Muscle layer of duodenum (tissue), 2 donors: Measurements from ENCODE around the gene KIAA0040.

ENCODE experiments used
- H3K27ac ChIP-seq: one replicate; pipeline ENCODE4 v1.7.0; 2013; ENCODE audit warnings: mild to moderate bottlenecking, low read length
- H3K27me3 ChIP-seq: one replicate; pipeline ENCODE4 v1.7.0; 2013; ENCODE audit warnings: low read depth, mild to moderate bottlenecking, control low read depth, low read length
- H3K36me3 ChIP-seq, 2 donors: one replicate each; pipeline ENCODE4 v1.7.0; 2013; ENCODE audit warnings: low read length in 2 of 2, control low read depth in 1 of 2, mild to moderate bottlenecking in 1 of 2; ENCODE audit not compliant: insufficient read depth in 2 of 2, control insufficient read depth in 1 of 2
- H3K4me1 ChIP-seq, 2 donors: one replicate each; pipeline ENCODE4 v1.7.0; 2013; ENCODE audit warnings: low read length in 2 of 2, mild to moderate bottlenecking in 2 of 2, control low read depth in 1 of 2, moderate library complexity in 1 of 2; ENCODE audit not compliant: insufficient read depth in 2 of 2, control insufficient read depth in 1 of 2
- H3K4me3 ChIP-seq, 2 donors: one replicate each; pipeline ENCODE4 v1.7.0; 2013; ENCODE audit warnings: low read length in 2 of 2, low read depth in 1 of 2, mild to moderate bottlenecking in 1 of 2
- H3K9me3 ChIP-seq, 2 donors: one replicate each; pipeline ENCODE4 v1.7.0; 2013; ENCODE audit warnings: low read length in 2 of 2, control low read depth in 1 of 2, mild to moderate bottlenecking in 1 of 2; ENCODE audit not compliant: control insufficient read depth in 1 of 2
- donor health status: healthy.

The KIAA0040 gene

DNA sequence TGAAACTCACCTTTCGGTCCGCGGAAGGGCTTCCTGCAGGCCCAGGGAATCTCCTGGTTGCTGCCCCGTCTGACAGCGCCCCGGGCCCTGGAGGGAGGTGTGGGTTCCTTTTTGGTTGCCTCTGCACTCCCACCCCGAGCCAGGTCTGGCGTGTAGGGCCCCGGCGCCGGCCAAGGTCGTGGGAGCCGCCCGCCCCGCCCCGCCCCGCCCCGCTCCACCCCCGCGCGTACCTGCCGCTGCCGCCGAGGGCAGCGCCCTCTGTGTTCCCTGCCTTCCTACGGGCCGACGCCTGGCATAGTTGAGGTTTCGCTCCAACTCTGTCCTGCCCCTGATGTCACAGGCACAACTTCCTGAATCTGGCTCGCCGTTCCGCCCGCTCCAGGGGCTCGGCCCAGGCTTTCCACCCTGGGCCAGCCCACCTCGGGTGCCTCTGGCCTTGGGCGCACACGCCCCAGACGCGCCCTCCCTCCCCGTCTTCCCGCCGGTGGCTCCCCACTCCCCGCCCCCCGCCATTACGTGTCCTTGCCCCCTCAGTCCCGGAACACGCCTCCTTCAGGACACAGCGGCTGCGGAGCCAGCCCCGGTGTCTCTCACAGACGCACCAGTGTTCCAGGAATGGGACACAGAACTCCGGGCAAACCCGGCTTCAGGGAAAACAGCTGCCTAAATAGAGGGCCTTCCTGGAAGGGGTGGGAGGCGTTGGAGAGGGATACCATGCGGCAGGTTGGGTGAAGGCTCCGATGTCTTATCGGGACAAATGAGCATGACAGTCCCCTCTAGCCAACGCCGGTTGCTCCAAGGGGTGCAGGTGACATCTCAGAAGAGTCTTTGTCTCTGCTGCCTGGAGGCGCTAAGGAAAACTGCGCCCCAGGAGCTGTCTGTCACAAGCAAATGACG lies at the start of gene KIAA0040:
KIAA0040 (minus strand) TSS at position 147 of the 897 bp plus-strand sequence. CDS start 31,763 bp downstream, outside the sequence.
- Histone ChIP-seq H3K4me3 (peak within 1 kb of the TSS; percentile 81 to 87), H3K36me3 (no peaks in the 10 kb centered on the region), H3K27me3 (no peaks in the 10 kb centered on the region), H3K4me1 (peaks cover 19 to 20% of the 10 kb centered on the region in 2 donors), H3K27ac (peak within 1 kb of the TSS; percentile 88), H3K9me3 (no peaks in the 10 kb centered on the region)

- H3K36me3 ChIP-seq, result no peaks in the 10 kb centered on the region
- H3K4me1 ChIP-seq, result no peaks in the 10 kb centered on the region
- H3K4me3 ChIP-seq, result no peak overlapping the region
- H3K27ac ChIP-seq, result no peak overlapping the region
- H3K27me3 ChIP-seq, result no peaks in the 10 kb centered on the region
- peaks cover 0 to 4% of the 10 kb centered on the region in 2 donors for H3K9me3 ChIP-seq
Measured at GRCh38 chr1:175237389-175237788, 44.8 kb upstream of the KIAA0040 start.

- H3K27me3 ChIP-seq, result no peaks in the 10 kb centered on the region
- no peaks in the 10 kb centered on the region for H3K4me1 ChIP-seq
- H3K36me3 ChIP-seq, result no peaks in the 10 kb centered on the region
- H3K4me3 ChIP-seq, result no peak overlapping the region
- H3K27ac ChIP-seq, result no peak overlapping the region
- peaks cover 0 to 4% of the 10 kb centered on the region in 2 donors for H3K9me3 ChIP-seq
Measured at GRCh38 chr1:175234639-175235038, 42.1 kb upstream of the KIAA0040 start.

DNA sequence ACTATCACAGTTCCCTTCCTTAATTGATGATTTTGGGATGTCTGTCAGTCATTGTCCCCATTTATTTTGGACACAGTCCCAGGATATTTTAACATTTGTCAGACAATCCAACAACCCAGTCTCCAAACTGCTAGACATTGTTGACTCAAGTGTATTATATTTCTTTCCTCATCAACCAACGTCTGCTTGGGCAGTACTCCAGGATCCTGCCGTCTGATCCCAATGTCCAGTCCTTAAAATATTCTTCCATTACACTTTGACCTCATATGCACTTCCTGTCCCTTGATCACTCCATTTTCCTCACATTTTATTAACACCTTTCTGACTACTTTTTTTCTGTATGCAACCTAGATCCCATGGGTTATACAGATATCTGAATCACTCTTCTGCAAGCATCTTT lies 39.8 kb upstream of the KIAA0040 start:
- Histone ChIP-seq H3K4me1 (no peaks in the 10 kb centered on the region), H3K9me3 (no peaks in the 10 kb centered on the region), H3K27ac (no peak overlapping the region), H3K27me3 (no peaks in the 10 kb centered on the region), H3K4me3 (no peak overlapping the region), H3K36me3 (no peaks in the 10 kb centered on the region)

DNA sequence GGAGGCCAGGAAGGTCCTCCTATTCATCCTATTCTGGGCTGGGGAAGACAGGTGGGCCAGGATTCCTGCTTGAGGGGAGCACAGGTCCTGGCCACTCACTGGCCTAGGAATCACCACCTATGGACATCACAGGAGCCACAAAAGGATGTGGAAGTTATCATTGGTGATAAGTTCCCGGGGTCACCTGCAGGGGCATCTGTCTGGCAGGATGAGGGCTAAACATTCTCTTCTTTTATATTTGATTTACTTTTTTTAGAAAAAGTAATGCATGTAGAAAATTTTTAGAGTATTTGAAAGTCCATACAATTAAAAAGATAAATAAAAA lies 33.2 kb upstream of the KIAA0040 start:
- H3K4me3 ChIP-seq, result no peak overlapping the region
- H3K4me1 ChIP-seq, result no peaks in the 10 kb centered on the region
- H3K9me3 ChIP-seq, result no peaks in the 10 kb centered on the region
- no peaks in the 10 kb centered on the region for H3K27me3 ChIP-seq
- H3K27ac ChIP-seq, result no peak overlapping the region
- no peaks in the 10 kb centered on the region for H3K36me3 ChIP-seq

DNA sequence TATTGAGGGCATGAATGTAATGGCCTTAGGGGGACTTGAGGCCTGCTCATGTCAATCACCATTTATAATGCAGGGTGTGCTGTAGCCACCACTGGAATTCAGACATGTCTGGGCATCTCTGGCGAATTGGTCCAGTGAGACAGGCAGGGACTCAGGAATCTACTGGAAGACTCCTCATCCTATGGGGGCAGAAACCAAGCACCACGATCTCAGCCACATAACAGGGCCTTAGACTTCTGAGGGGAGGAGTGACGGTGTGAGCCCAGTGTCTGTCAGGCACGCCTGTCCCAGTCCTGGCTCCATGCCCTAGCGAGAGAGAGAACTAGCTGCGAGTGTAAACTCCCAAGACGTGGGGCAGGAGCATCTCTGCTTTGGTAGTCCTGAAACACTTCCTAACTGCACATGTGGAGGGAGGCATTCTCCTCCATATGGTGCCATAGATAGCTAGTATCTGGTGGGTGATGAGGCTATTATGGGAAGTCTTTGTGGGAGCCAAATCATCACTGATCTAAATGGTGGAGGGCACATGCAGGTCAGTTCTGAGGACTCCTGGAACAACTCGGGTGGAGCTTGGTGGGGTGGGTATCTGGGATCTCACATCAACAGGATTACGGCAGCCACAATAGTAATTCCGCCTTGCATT lies 29.8 kb upstream of the KIAA0040 start:
- Histone ChIP-seq H3K9me3 (no peaks in the 10 kb centered on the region), H3K4me1 (no peaks in the 10 kb centered on the region), H3K27ac (no peak overlapping the region), H3K4me3 (no peak overlapping the region), H3K36me3 (no peaks in the 10 kb centered on the region), H3K27me3 (no peaks in the 10 kb centered on the region)

DNA sequence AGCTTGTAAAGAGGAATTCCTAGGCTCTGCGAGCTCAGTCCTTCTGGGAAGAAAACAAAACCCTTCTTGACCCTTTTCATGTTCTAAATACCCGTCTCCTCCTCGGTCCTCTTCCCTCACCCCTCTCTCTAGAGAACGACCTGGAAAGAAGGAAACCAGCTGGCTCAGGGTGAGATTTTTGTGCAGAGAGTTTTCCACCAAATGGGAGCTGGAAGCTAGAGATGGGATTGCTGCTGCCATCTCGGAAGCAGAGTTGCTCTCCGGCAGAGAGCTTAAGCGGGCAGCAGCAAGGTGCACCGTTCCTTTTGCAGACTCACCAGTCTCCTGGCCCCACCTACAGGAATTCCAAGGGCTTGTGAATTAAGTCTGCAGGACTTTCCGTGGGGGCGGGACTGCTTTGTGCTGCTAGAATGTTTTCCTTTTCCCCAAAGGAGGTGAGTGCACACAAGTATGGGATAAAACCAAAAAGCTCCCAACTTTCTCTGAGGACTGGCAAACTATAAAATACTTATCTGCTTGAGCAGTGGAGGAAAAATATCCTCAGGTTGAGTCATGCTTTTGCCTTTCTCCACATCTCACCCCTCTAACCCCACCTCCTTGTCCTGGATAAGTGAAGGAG lies 29.1 kb upstream of the KIAA0040 start:
- no peaks in the 10 kb centered on the region for H3K27me3 ChIP-seq
- no peak overlapping the region for H3K4me3 ChIP-seq
- no peaks in the 10 kb centered on the region for H3K9me3 ChIP-seq
- no peak overlapping the region for H3K27ac ChIP-seq
- no peaks in the 10 kb centered on the region for H3K36me3 ChIP-seq
- H3K4me1 ChIP-seq, result no peaks in the 10 kb centered on the region

- H3K36me3 ChIP-seq, result no peaks in the 10 kb centered on the region
Measured at GRCh38 chr1:175220853-175221556, 28.4 kb upstream of the KIAA0040 start.

DNA sequence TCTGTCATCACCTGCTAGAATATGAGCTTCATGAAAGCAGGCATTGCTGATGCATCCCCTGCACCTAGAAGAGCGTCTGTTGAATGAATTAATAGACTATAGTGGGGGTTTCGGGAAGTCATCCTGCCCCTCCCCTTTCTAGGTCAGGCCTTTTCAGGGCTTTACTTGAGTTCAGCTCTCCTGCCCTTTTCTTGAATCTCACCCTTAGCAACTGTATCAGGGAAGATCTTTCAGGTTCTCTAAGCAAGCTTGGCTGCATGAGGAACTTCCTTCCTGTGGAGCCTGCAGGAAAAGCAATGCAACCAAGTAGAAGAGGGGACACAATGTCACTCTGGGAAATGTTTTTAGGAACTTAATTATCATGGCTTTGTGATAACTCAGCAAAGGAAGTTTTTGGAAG lies 27.2 kb upstream of the KIAA0040 start:
- H3K27ac ChIP-seq, result no peak overlapping the region
- H3K4me1 ChIP-seq, result no peaks in the 10 kb centered on the region
- no peak overlapping the region for H3K4me3 ChIP-seq
- H3K9me3 ChIP-seq, result no peaks in the 10 kb centered on the region
- H3K36me3 ChIP-seq, result no peaks in the 10 kb centered on the region
- H3K27me3 ChIP-seq, result no peaks in the 10 kb centered on the region

More at GRCh38 chr1:175220853-175221556, 28.4 kb upstream of the KIAA0040 start:
- Histone ChIP-seq H3K27ac (no peak overlapping the region), H3K9me3 (no peaks in the 10 kb centered on the region), H3K4me1 (no peaks in the 10 kb centered on the region), H3K27me3 (no peaks in the 10 kb centered on the region), H3K4me3 (no peak overlapping the region)

DNA sequence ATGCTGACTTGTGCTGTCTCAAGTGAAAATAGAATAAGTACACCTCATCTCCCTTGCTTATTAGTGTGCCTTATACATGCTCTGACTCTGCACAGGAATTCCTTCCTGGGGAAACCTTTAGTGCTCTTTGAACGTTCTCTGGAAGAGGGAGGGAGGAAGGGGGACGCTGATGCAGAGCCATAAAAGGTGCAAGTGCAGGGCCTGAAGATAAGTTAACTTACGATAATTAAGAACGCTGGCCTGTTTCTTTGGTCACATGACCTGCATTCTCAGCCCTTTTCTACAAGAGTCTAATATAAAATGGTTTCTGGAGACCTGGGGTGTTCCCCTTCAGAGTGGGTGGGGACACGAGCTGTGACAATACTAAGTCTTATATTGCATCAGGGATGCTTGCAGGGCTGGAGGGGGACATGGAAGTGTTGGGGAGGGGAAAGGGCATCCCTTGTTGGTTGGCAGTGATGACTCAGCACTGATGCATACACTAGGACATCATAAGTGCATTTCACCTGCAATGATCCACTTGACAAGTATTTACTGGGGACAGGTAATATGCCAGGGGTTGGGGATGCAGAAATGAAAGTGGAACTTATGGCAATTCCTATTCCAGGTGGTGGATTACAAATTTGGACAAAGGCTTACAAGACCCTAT lies 26.3 kb upstream of the KIAA0040 start:
- Histone ChIP-seq H3K9me3 (no peaks in the 10 kb centered on the region), H3K27me3 (no peaks in the 10 kb centered on the region), H3K27ac (no peak overlapping the region), H3K4me3 (no peak overlapping the region), H3K4me1 (no peaks in the 10 kb centered on the region), H3K36me3 (no peaks in the 10 kb centered on the region)
